Loucy (cell line): Measurements from ENCODE around the gene OR7A5.

ENCODE experiments used
- H2AFZ ChIP-seq: fragments of 200-600 bp; sonication (generic); 2 replicates; pipeline ENCODE4 v1.6.0; 2016; ENCODE audit warnings: antibody characterized with exemption, mild to moderate bottlenecking, low read length, moderate library complexity
- H3F3A ChIP-seq: fragments of 200-600 bp; 2 replicates; pipeline ENCODE4 v1.6.0; 2016; ENCODE audit warnings: antibody characterized with exemption, low read depth, mild to moderate bottlenecking
- H3K27me3 ChIP-seq: fragments of 200-600 bp; sonication (generic); 2 replicates; pipeline ENCODE4 v1.6.1; 2014; ENCODE audit warnings: low read length, mild to moderate bottlenecking; ENCODE audit not compliant: insufficient read depth, poor library complexity, severe bottlenecking
- H3K36me3 ChIP-seq: fragments of 200-600 bp; sonication (generic); 2 replicates; pipeline ENCODE4 v1.6.1; 2016; ENCODE audit warnings: low read length; ENCODE audit not compliant: insufficient read depth
- H3K4me1 ChIP-seq: fragments of 200-600 bp; sonication (generic); 2 replicates; pipeline ENCODE4 v1.5.1; 2014; ENCODE audit warnings: low read length, mild to moderate bottlenecking; ENCODE audit not compliant: insufficient read depth, poor library complexity, severe bottlenecking
- H3K4me2 ChIP-seq: fragments of 200-600 bp; sonication (generic); 2 replicates; pipeline ENCODE4 v1.6.0; 2014; ENCODE audit warnings: antibody characterized with exemption, low read length, low read depth, mild to moderate bottlenecking; ENCODE audit not compliant: poor library complexity, severe bottlenecking
- H3K4me3 ChIP-seq: fragments of 200-600 bp; sonication (generic); 2 replicates; pipeline ENCODE4 v1.5.1; 2014; ENCODE audit warnings: low read length, mild to moderate bottlenecking, mixed read lengths; ENCODE audit not compliant: poor library complexity, severe bottlenecking
- H3K79me2 ChIP-seq: fragments of 200-600 bp; sonication (generic); 2 replicates; pipeline ENCODE4 v1.6.1; 2014; ENCODE audit warnings: low read length; ENCODE audit not compliant: insufficient read depth
- H3K9ac ChIP-seq: fragments of 200-600 bp; sonication (generic); 2 replicates; pipeline ENCODE4 v1.6.0; 2014; ENCODE audit warnings: mild to moderate bottlenecking, low read depth, low read length, moderate library complexity; ENCODE audit not compliant: poor library complexity, severe bottlenecking
- H3K9me2 ChIP-seq: fragments of 200-600 bp; sonication (generic); replicated peaks from 2 replicates; pipeline ENCODE4 v1.6.1; 2016; ENCODE audit warnings: low read depth, low read length, mixed read lengths
- H3K9me3 ChIP-seq: fragments of 200-600 bp; sonication (generic); 2 replicates; pipeline ENCODE4 v1.6.1; 2014; ENCODE audit warnings: mild to moderate bottlenecking, antibody characterized with exemption, low read length, low read depth; ENCODE audit not compliant: insufficient read depth
- H4K20me1 ChIP-seq: fragments of 200-600 bp; sonication (generic); 2 replicates; pipeline ENCODE4 v1.6.0; 2014; ENCODE audit warnings: antibody characterized with exemption, low read length, mild to moderate bottlenecking; ENCODE audit not compliant: insufficient read depth, poor library complexity, severe bottlenecking
- CTCF ChIP-seq: fragments of 200-600 bp; sonication (generic); conservative IDR thresholded peaks from 2 replicates; pipeline ENCODE4 v1.5.1; 2014; ENCODE audit warnings: mild to moderate bottlenecking, antibody characterized with exemption, low read length
- EZH2phosphoT487 ChIP-seq: fragments of 200-600 bp; IDR thresholded peaks from 2 replicates; pipeline ENCODE4 v1.6.1; 2018; ENCODE audit warnings: antibody characterized with exemption, mild to moderate bottlenecking, moderate library complexity, borderline replicate concordance

OR7A5 gene

GRCh38 chr19:14814982-14815652 lies 19.9 kb downstream of the OR7A5 start:
- Histone ChIP-seq H3K4me2 (no peak overlapping the region), H3K36me3 (no peaks in the 10 kb centered on the region), H2AFZ (no peak overlapping the region), H4K20me1 (no peaks in the 10 kb centered on the region), H3K9me2 (no peaks in the 10 kb centered on the region), H3K4me1 (no peaks in the 10 kb centered on the region), H3K27me3 (no peaks in the 10 kb centered on the region), H3K9ac (no peak overlapping the region), H3F3A (no peaks in the 10 kb centered on the region), H3K4me3 (no peak overlapping the region), H3K9me3 (no peaks in the 10 kb centered on the region), H3K79me2 (no peaks in the 10 kb centered on the region)
- TF ChIP-seq CTCF (no peak), EZH2phosphoT487 (no peak)

- H3K4me2 ChIP-seq, result no peak overlapping the region
- no peak overlapping the region for H3K9ac ChIP-seq
- no peaks in the 10 kb centered on the region for H3K79me2 ChIP-seq
- no peaks in the 10 kb centered on the region for H4K20me1 ChIP-seq
- H3K4me1 ChIP-seq, result no peaks in the 10 kb centered on the region
- H3K9me3 ChIP-seq, result no peaks in the 10 kb centered on the region
- H3K36me3 ChIP-seq, result no peaks in the 10 kb centered on the region
- no peaks in the 10 kb centered on the region for H3K27me3 ChIP-seq
- H3K9me2 ChIP-seq, result no peaks in the 10 kb centered on the region
- TF ChIP-seq CTCF, result no peak
- TF ChIP-seq EZH2phosphoT487, result no peak
- no peaks in the 10 kb centered on the region for H3F3A ChIP-seq
- H3K4me3 ChIP-seq, result no peak overlapping the region
- H2AFZ ChIP-seq, result no peak overlapping the region
Measured at GRCh38 chr19:14809272-14810057, 25.5 kb downstream of the OR7A5 start.

GRCh38 chr19:14804765-14805164 lies 30.2 kb downstream of the OR7A5 start:
- Histone ChIP-seq H3K27me3 (no peaks in the 10 kb centered on the region), H3K79me2 (no peaks in the 10 kb centered on the region), H3K4me3 (no peak overlapping the region), H3K4me2 (no peak overlapping the region), H3F3A (no peaks in the 10 kb centered on the region), H4K20me1 (no peaks in the 10 kb centered on the region), H3K9me2 (no peaks in the 10 kb centered on the region), H3K9ac (no peak overlapping the region), H2AFZ (no peak overlapping the region), H3K9me3 (no peaks in the 10 kb centered on the region), H3K4me1 (no peaks in the 10 kb centered on the region), H3K36me3 (no peaks in the 10 kb centered on the region)
- TF ChIP-seq CTCF, result no peak
- no peak for TF ChIP-seq EZH2phosphoT487
